ENCODE data around the gene FKBP2.

DNA sequence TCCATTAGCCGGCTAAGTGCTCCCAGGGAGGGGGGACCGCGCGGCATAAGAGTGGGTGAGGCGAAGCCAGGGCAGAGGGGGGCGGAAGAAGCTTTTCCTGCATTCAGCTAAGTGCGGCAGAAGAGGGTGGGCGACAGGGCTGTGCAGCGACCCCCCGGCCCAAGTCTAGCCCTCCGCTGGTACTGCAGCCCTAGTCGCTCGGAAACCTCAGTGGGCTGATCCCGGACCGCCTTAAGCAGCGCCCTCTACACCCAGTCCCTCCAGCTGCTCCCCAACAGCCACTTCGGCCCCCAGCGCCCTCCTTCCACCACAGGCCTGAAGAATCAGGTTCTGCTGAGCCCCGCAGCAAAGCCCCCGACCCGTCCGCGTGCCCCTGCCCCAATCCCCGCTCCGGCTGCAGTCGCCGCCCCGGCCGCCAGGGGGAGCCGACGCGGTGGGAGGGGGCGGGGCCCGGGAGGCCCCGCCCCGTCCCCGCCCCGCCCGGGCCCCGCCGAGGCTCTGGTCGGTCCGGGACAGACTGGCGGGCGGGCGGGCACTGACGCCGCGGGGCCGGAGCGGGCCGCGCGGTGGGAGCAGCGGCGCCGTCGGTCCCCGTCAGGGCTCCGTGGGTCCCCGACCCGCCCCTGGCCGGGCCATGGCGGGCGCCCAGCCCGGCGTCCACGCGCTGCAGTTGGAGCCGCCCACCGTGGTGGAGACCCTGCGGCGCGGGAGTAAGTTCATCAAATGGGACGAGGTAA, 10.3 kb downstream of the FKBP2 start, which contains the start of gene PLCB3:
- TF ChIP-seq, protein P1, sequence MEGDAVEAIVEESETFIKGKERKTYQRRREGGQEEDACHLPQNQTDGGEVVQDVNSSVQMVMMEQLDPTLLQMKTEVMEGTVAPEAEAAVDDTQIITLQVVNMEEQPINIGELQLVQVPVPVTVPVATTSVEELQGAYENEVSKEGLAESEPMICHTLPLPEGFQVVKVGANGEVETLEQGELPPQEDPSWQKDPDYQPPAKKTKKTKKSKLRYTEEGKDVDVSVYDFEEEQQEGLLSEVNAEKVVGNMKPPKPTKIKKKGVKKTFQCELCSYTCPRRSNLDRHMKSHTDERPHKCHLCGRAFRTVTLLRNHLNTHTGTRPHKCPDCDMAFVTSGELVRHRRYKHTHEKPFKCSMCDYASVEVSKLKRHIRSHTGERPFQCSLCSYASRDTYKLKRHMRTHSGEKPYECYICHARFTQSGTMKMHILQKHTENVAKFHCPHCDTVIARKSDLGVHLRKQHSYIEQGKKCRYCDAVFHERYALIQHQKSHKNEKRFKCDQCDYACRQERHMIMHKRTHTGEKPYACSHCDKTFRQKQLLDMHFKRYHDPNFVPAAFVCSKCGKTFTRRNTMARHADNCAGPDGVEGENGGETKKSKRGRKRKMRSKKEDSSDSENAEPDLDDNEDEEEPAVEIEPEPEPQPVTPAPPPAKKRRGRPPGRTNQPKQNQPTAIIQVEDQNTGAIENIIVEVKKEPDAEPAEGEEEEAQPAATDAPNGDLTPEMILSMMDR (IDR thresholded peaks at IDR 0.05; ENCODE audit: insufficient read depth, low read depth, low read length), result peak; percentile 27
- TF ChIP-seq EZH2 (IDR thresholded peaks at IDR 0.05; ENCODE audit: insufficient read depth, low read length), result no peak
